NB4 (cell line): ENCODE measurements around the gene TRMT61B.

Source experiments
- DNase-seq: peaks from one replicate; pipeline ENCODE4 v3.0.0; 2010; ENCODE audit warnings: low read depth
- H3K4me3 ChIP-seq: one replicate; pipeline ENCODE4 v1.5.1; 2011; ENCODE audit warnings: mild to moderate bottlenecking, low read depth, low read length, moderate library complexity
- CTCF ChIP-seq: IDR thresholded peaks from one replicate; pipeline ENCODE4 v1.5.1; 2012; ENCODE audit warnings: low read depth, low read length
- MAX ChIP-seq: IDR thresholded peaks from 2 replicates; pipeline ENCODE4 v1.6.1; 2011; ENCODE audit warnings: low read depth, low read length
- MYC ChIP-seq: IDR thresholded peaks from 2 replicates; pipeline ENCODE4 v1.6.1; 2011; ENCODE audit warnings: low read depth, low read length
- POLR2A ChIP-seq: IDR thresholded peaks from 2 replicates; pipeline ENCODE4 v1.6.1; 2011; ENCODE audit warnings: mild to moderate bottlenecking; ENCODE audit not compliant: insufficient read length; ENCODE audit errors: extremely low read depth

The TRMT61B gene

DNA sequence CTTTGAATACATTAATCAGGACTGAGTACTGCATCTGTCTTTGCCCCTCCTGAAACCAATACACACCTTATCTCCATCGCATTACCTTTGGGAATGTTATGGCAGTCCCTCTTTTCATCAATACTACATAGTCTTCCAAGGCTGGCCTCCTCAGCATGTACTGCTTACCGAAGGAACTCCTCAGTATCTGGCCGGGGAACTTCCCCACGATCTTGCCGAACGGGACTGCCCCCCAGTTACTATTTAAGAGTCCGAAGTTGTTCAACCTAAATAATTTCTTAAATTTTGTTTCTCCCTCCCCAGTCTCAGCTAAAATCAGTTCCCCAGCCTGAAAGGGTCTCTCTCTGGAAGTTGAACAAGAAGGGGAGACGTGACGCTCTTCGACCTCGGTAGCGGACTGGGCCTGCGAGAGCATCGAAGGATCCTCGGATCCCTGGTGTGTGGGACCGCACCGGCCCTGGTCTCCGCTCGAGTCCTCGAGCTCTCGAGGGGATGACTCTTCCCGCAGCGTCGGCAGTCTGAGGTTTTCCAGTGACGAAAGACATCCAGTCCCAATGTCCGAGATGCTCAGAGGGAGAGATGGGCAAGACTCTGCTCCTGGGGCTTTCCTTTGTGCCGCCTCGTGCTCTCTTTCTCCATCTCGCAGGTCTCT is 489 bp downstream of the TRMT61B start:
- TF ChIP-seq MYC: no peak
- TF ChIP-seq MAX: no peak
- peak overlapping the region; percentile 95 for H3K4me3 ChIP-seq
- no peak for DNase-seq

DNA sequence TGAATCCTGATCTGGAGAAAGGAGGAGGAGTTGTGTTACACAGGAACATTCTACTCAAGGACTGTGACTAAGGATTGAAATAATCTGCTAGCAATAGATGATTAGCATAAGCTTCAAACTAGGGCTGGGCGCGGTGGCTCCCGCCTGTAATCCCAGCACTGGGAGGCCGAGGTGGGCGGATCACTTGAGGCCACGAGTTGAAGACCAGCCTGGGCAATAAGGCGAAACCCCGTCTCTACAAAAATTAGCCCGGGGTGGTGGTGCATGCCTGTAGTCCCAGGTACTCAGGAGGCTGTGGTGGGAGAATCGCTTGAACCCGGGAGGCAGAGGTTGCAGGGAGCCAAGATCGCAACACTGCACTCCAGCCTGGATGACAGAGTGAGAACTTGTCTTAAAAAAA is 1.5 kb downstream of the TRMT61B start:
- TF ChIP-seq POLR2A: no peak
- TF ChIP-seq CTCF: no peak
- TF ChIP-seq MAX: no peak
- TF ChIP-seq MYC: no peak
- H3K4me3 ChIP-seq: peak overlapping the region; percentile 95
- no peak for DNase-seq

GRCh38 chr2:28855977-28856376 is 14.1 kb downstream of the TRMT61B start:
- no peak overlapping the region for H3K4me3 ChIP-seq
- TF ChIP-seq POLR2A: no peak
- TF ChIP-seq MAX: no peak
- no peak for TF ChIP-seq MYC
- TF ChIP-seq CTCF: no peak
- no peak for DNase-seq

DNA sequence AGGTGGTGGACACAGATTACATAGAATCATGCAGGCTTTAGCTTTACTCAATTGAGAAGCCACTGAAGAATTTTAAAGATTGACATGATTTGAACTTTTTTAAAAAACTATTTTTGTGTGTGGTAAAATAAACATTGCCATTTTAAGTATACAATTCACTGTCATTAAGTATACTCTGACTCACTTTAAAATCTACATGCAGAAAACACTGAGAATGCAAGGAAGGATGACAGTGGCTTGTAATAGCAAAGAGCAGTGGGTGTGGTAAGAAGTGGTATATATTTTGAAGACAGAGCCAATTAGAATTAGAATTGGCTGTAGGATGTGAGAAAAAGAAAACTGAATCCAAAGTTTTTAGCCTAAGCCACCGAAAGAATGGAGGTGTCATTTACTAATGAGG is 14.9 kb downstream of the TRMT61B start:
- TF ChIP-seq CTCF: no peak
- no peak for TF ChIP-seq MYC
- TF ChIP-seq POLR2A: no peak
- TF ChIP-seq MAX: no peak
- no peak for DNase-seq
- no peak overlapping the region for H3K4me3 ChIP-seq

DNA sequence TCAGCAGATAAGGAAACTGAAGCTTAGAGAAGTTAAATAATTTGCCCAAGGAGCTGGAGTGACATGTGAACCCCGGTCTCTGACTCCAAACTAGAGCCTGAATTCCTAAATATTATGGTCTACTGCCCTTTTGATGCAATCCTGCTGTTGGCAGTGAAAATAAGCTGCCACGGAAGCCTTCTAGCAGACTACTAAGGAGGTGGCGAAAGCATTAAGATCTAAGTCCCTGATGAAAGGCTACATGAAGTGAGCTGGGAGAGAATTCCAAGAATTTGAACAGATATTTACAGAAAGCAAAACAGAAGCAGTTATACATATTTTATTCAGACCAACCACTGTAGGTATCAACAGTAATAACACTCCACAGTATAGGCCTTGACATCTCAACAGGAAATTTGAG is 28.1 kb downstream of the TRMT61B start:
- no peak overlapping the region for H3K4me3 ChIP-seq
- no peak for TF ChIP-seq MAX
- TF ChIP-seq POLR2A: no peak
- no peak for TF ChIP-seq CTCF
- TF ChIP-seq MYC: no peak
- DNase-seq: no peak

DNA sequence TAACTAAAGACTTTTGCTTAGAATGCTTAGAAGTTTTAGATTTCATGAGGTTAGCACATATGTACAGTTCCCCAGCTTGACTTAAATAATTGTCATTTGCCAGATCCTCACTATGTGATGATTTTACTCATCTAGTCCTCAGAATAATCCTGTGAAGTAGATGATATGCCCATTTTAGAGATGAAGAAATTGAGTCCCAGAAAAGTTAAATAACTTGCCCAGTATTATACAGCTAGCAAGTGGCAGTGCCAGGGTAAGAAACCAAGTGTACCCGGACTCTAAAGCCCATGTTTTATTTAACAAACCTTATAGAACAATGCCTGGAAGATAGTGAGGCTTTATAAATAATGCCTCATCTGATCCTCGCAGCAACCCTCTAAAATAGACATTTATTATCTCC is 31.1 kb downstream of the TRMT61B start:
- TF ChIP-seq CTCF: no peak
- no peak for TF ChIP-seq POLR2A
- no peak for TF ChIP-seq MYC
- TF ChIP-seq MAX: no peak
- no peak for DNase-seq
- H3K4me3 ChIP-seq: no peak overlapping the region
